DOHH2 (cell line): ENCODE data around the gene NAALADL2.

ENCODE experiments used
- EZH2phosphoT487 ChIP-seq: fragments of 200-600 bp; sonication (generic); IDR thresholded peaks from 2 replicates; pipeline ENCODE4 v1.6.1; 2017; ENCODE audit warnings: borderline replicate concordance, mild to moderate bottlenecking, antibody characterized with exemption, low read length, moderate library complexity, mixed read lengths
- TF ChIP-seq, protein P1 (sequence below): fragments of 200-600 bp; sonication (generic); IDR thresholded peaks from one replicate; pipeline ENCODE4 v1.5.1; 2014; ENCODE audit warnings: antibody characterized with exemption, mild to moderate bottlenecking, low read depth, low read length; ENCODE audit not compliant: poor library complexity, severe bottlenecking

DNA sequence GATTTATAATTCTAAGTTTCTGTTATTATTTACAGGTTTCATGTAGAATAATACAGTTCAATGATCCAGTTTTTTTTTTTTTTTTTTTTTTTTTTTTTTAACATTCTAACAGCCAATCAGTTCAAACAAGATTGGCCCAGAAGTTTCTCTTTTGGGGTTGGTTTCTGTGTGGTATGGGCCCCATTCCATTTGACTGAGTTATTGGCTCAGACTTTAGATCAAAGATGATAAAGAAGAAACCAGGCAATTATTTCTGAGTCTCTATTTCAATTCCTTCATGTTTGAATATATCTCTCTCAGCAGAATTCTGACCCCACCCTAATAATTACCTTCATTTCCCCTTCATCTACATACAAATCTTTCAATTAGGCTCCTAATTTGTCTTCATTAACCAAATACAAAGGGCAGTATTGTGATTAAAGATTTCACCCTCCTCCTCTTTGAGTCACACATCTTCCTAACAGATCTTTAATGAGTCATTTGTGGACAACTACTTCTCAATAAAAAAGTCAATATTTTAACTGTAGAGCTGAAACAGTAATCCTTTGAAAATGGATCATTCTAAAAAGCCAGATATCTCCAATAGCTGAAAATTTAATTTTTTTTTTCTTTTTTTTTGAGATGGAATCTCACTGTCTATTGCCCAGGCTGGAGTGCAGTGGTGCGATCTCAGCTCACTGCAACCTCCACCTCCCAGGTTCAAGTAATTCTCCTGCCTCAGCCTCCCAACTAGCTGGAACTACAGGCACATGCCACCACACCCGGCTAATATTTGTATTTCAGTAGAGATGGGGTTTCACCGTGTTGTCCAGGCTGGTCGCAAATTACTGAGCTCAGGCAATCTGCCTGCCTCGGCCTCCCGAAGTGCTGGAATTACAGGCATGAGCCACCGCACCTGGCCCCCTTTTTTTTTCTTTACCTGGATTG is 878.8 kb downstream of the NAALADL2 start:
- TF ChIP-seq, protein P1, sequence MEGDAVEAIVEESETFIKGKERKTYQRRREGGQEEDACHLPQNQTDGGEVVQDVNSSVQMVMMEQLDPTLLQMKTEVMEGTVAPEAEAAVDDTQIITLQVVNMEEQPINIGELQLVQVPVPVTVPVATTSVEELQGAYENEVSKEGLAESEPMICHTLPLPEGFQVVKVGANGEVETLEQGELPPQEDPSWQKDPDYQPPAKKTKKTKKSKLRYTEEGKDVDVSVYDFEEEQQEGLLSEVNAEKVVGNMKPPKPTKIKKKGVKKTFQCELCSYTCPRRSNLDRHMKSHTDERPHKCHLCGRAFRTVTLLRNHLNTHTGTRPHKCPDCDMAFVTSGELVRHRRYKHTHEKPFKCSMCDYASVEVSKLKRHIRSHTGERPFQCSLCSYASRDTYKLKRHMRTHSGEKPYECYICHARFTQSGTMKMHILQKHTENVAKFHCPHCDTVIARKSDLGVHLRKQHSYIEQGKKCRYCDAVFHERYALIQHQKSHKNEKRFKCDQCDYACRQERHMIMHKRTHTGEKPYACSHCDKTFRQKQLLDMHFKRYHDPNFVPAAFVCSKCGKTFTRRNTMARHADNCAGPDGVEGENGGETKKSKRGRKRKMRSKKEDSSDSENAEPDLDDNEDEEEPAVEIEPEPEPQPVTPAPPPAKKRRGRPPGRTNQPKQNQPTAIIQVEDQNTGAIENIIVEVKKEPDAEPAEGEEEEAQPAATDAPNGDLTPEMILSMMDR = no peak
- no peak for TF ChIP-seq EZH2phosphoT487
